ENCODE measurements around the gene ASAP2.
"Not testable (repeated sequence)": the region's sequence is repeated elsewhere in the genome, so short reads cannot be mapped to it uniquely, and the experiment has no call there.

ASAP2 gene

GRCh38 chr2:9212661-9213411 lies 6.2 kb downstream of the ASAP2 start:
- no peak for DNase-seq

DNA sequence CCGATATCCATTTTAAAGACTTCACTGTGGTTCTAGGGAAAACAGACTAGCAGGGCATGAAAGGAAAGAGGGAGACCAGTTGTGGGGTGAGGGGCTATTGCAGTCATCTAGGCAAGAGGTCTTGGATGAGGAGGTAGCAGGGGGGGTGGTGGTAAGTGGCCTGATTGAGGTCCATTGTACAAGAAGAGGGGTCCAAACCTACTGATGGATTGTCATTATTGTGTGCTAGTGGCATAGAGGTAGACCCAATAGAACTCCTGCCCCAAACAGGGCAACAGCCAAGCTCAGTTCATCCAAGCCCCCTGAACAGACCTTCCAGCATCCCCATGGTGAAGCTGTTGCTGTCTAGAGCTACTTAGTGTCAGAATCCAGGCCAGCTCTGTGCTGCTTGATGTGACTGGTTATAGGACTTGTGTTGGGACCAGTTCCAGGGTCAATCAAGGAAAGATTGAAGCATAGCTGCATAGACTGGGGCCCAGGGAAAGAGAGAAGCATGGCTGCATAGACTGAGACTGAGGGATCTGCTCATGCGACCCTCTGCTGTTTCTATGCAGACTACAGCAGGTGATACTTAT lies 7.0 kb downstream of the ASAP2 start:
- DNase-seq, result no peak

GRCh38 chr2:9214873-9215272 lies 8.3 kb downstream of the ASAP2 start:
- DNase-seq, result no peak

- DNase-seq, result no peak
These were observed 9.1 kb downstream of the ASAP2 start for GRCh38 chr2:9215680-9216079.

- not testable (repeated sequence) for DNase-seq
These were observed 9.5 kb downstream of the ASAP2 start for GRCh38 chr2:9216143-9216542.

GRCh38 chr2:9217838-9218770 lies 11.5 kb downstream of the ASAP2 start:
- no peak for DNase-seq

DNA sequence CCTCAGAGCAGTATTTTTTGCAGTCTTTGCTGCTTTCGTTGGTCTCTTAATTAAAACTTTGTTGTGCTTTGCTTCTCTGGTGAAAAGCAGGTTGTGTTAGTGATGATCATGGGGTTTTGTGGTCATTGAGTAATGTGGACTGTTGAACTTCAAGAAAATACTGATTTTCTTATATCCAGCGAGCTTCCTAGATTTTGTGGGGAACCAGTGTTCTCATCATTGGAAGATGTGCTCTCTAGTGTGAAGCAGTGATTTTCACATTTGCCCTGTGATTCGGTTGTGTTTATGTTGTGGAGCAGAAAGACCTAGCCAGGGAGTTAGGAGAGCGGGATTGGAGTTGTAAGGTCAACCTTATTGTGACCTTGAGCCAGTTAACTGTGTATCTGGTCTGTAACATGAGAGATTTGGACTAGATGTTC lies 12.4 kb downstream of the ASAP2 start:
- DNase-seq, result no peak

DNA sequence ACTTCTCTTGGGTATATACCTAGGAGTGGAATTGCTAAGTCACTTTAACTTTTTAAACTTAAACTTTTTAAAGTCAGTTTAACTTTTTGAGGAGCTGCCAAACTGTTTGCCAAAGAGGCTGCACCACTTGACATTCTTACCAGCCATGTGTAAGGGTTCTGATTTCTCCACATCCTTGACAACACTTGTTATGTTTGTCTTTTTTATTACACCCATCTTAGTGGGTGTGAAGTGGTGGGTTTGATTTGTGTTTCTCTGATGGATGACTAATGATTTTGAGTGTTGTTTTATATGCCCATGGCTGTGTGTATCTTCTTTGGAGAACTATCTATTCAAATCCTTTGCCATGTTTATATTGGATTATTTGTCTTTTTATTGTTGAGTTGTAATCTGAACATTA lies 13.6 kb downstream of the ASAP2 start:
- DNase-seq, result no peak

GRCh38 chr2:9221223-9221622 lies 14.6 kb downstream of the ASAP2 start:
- DNase-seq, result no peak

DNA sequence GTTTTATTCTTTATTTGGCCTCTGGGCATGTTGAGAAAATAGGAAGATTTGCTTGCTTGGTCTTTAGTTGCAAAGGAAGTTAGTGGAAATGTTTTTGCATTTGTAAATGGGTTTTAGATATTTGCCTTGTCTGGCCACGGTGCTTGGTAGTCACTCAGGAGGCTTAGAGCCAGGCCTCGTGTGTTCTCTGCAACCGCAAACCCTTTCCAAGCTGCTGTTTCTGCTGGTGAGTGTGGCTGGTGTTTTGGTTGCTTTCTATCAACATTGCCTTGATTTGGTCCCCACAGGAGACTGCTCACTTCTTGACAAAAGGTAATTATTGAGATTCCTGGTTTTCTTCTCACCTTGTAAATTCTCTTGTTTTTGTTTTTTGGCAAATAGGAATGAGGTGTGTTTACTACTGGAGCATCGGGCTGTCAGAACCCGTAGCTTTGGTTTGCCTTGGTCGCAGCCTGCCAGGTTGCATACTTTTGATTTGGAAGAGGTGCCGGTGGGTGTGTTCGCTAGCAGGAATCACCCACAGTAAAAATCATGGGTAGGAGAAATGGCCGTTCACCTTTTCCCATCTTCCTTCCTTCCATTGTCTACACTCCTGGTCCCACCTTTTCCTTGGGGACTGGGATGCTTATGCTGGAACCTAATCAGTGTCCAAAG lies 15.8 kb downstream of the ASAP2 start:
- DNase-seq, result no peak

GRCh38 chr2:9222893-9223287 lies 16.3 kb downstream of the ASAP2 start:
- DNase-seq, result no peak

DNA sequence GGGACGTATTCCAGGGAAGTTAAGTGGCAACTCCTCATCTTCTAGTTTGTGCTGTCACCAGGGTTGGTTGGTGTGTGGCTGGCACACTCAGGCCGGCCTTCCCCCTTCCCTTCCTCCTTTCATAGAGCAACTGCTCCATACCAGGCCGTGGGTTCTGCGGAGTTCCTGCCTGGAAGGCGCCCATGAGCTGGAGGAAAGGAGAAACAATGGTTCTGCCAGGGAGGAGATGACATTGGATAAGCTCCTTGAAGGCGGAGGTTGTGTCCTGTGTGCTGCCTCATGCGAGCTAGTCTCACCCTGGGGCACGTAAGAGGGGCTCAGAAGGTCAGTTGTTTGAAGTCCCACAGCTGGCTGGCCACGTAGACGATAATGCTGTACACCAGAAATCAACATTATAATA lies 19.2 kb downstream of the ASAP2 start:
- no peak for DNase-seq

DNA sequence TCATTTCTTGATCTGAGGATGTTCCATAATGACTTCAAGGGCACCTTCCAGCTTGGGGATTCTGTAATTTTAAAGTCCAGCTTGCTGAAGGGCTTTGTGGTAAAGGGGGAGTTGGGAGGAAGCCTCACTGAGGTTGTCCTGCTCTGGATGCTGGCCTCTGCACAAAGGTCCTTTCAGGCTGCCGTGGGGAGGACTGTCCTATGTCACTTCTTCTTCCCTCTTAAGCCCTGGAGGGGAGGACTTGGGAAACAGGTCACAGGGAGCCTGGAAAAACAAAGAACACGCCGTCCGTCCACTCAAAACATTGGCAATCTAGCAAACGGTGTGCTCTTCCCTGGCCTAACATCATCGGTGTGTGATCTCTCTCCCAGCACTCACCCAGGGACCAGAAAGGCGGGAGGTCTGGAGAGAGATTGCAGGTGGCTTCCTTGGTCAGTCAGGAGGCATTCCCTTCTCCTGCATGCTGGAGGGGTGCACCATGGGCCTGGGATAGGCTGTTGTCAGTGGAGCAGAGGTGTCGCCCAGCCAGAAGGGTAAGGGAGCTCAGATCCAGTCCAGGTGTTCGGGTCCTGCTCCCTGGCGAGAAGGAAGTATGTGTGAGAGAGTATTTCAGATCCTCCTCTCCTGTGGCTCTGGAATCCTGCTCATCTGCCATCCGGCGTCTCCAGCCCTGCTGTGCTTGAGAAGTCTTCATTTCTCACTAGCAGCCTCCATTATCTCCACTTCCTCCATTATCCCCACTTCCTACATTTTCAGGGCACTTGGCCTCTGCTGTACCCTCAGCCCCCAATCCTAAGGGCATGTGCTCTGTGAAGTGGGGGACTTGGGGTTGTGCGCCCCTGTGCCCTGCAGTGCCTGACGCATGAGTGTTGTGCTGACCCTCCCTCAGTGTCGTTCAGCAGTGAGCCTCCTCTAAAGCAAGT lies 20.1 kb downstream of the ASAP2 start:
- no peak for DNase-seq

- no peak for DNase-seq
These were observed 21.6 kb downstream of the ASAP2 start for GRCh38 chr2:9228088-9228751.

GRCh38 chr2:9228781-9229469 lies 22.3 kb downstream of the ASAP2 start:
- no peak for DNase-seq

GRCh38 chr2:9229470-9229820 lies 22.8 kb downstream of the ASAP2 start:
- no peak for DNase-seq

- no peak for DNase-seq
These were observed 23.6 kb downstream of the ASAP2 start for GRCh38 chr2:9230051-9230802.

DNA sequence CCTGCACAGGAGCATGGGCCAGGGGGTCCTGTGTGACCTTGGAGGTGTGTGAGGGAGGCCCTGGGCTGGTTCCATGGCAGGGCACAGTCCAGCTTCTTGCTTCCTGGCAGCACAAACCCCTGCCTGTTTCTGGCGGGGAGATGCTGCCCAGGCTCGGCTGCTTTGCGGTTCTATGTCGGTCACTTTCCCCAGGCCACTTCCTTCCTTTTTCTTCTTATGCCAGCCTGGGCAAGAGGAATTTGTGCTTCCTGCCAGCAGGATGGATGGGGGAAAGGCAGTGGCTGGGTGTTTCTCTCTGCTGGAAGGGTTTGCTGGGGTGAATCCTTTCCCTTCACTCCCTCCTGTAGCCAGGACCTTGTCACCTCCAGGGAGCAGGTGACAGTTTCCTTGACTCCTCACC lies 24.3 kb downstream of the ASAP2 start:
- DNase-seq, result no peak

GRCh38 chr2:9231291-9232165 lies 24.9 kb downstream of the ASAP2 start:
- DNase-seq, result no peak

Measured in activated CD8-positive, alpha-beta memory T cell treated with anti-CD3 and anti-CD28 coated beads, Interleukin-2, amount 50 U/mL, for 48 hours (primary cell).